Spleen (tissue), 11 donors: Measurements from ENCODE around the gene TXN. TPM values are rescaled to one million over a fixed set of nuclear protein-coding genes. Genes with fewer than 3 reads are reported as not detected.

Source experiments
- DNase-seq: peaks from one replicate; pipeline ENCODE4 v3.0.0-alpha.2; 2020
- H3K27ac ChIP-seq, 8 donors: fragments of 200-600 bp; sonication (generic) in 7 of 8; 1 replicate in 4 of 8; 2 replicates in 4 of 8; pipeline versions ENCODE4 v1.5.0 to v1.8.0; 2016 to 2021; ENCODE audit warnings: inconsistent platforms in 4 of 8, mild to moderate bottlenecking in 4 of 8, moderate library complexity in 1 of 8
- H3K27me3 ChIP-seq, 7 donors: fragments of 200-600 bp; sonication (generic) in 6 of 7; replicated peaks in 1 of 7; 1 replicate in 4 of 7; 2 replicates in 3 of 7; pipeline versions ENCODE4 v1.5.0 to v1.8.0; 2016 to 2021; ENCODE audit warnings: inconsistent platforms in 3 of 7, mild to moderate bottlenecking in 1 of 7
- H3K36me3 ChIP-seq, 6 donors: fragments of 200-600 bp; sonication (generic) in 5 of 6; 1 replicate in 4 of 6; 2 replicates in 2 of 6; pipeline versions ENCODE4 v1.5.0 to v1.8.0; 2016 to 2021; ENCODE audit warnings: inconsistent platforms in 2 of 6
- H3K4me1 ChIP-seq, 6 donors: fragments of 200-600 bp; sonication (generic) in 5 of 6; 1 replicate in 3 of 6; 2 replicates in 3 of 6; pipeline versions ENCODE4 v1.5.0 to v1.8.0; 2016 to 2021; ENCODE audit warnings: inconsistent platforms in 3 of 6
- H3K4me3 ChIP-seq, 8 donors: fragments of 200-600 bp; sonication (generic) in 7 of 8; 1 replicate in 4 of 8; 2 replicates in 4 of 8; pipeline versions ENCODE4 v1.5.0 to v1.8.0; 2016 to 2021; ENCODE audit warnings: inconsistent platforms in 4 of 8, mild to moderate bottlenecking in 4 of 8, moderate library complexity in 2 of 8
- H3K9me3 ChIP-seq, 8 donors: fragments of 200-600 bp; sonication (generic) in 7 of 8; 1 replicate in 4 of 8; 2 replicates in 4 of 8; pipeline versions ENCODE4 v1.5.0 to v1.8.0; 2016 to 2021; ENCODE audit warnings: inconsistent platforms in 4 of 8
- POLR2A ChIP-seq, 3 donors: fragments of 450-650 bp; IDR thresholded peaks; one replicate each; pipeline ENCODE4 v1.5.1; 2017; ENCODE audit warnings: antibody characterized with exemption in 3 of 3, mild to moderate bottlenecking in 1 of 3
- POLR2AphosphoS5 ChIP-seq, 3 donors: sonication (generic); formaldehyde crosslinking; IDR thresholded peaks; one replicate each; pipeline ENCODE4 v1.5.1; 2017; ENCODE audit warnings: antibody characterized with exemption in 3 of 3
- WGBS, 5 donors: extraction: QIAGEN DNeasy Blood & Tissue Kit in 3 of 5; methylation state at CpG; one replicate each; pipeline versions ENCODE4 v1.1.5 to v1.1.7; 2013 to 2018; 5-methylcytosine and 5-hydroxymethylcytosine counted together
- intact Hi-C: fragments of 100-400 bp; cut with DNase I; formaldehyde crosslinking; loops from one replicate; pipeline ENCODE4 v1.15.0; 2023; ENCODE audit warnings: low total_unique reads
- polyA plus RNA-seq, 3 donors: library from polyadenylated mRNA; stranded (reverse); fragments of 200-250 nt; gene quantifications; one replicate each; pipeline ENCODE4 v1.2.1, GENCODE V29; 2013
- total RNA-seq, 7 donors: library from RNA; depleted of rRNA in 3 of 7; stranded (reverse); fragments of >200 nt in 3 of 7; fragmentation: NEBNext Ultra II Directional in 4 of 7; extraction: Animal tissue kit (Norgen Biotek cat#: 25700) in 4 of 7; gene quantifications; one replicate each; pipeline versions ENCODE4 v1.1.0 to v1.2.1, GENCODE V29; 2016 to 2021
- TF ChIP-seq, protein P1 (sequence below), 11 experiments: fragments of 200-600 bp in 7 of 11; fragments of 450-650 bp in 4 of 11; sonication (generic) in 4 of 11; IDR thresholded peaks in 8 of 11; conservative IDR thresholded peaks in 3 of 11; 1 replicate in 7 of 11; 2 replicates in 4 of 11; pipeline versions ENCODE4 v1.4.0 to v1.8.0; 2016 to 2021; ENCODE audit warnings: antibody characterized with exemption in 11 of 11, inconsistent platforms in 4 of 11, mild to moderate bottlenecking in 1 of 11
- donor health status: healthy with polysubstance abuse.
- donor health status: DM: no; HTN: no; CAD: no; lungs with moderate emphysema.
- donor health status: DM: no; HTN: no; CAD: no.
- donor health status: Bipolar disorder and iron deficiency.
- donor health status: healthy.
- donor health status: DM: no; HTN: no; CAD: no.
- donor health status: DM: yes; HTN: yes; CAD: no.

Gene TXN
- total and polyA plus RNA-seq, 10 donors, result 74.4 to 196 (median 106) TPM

DNA sequence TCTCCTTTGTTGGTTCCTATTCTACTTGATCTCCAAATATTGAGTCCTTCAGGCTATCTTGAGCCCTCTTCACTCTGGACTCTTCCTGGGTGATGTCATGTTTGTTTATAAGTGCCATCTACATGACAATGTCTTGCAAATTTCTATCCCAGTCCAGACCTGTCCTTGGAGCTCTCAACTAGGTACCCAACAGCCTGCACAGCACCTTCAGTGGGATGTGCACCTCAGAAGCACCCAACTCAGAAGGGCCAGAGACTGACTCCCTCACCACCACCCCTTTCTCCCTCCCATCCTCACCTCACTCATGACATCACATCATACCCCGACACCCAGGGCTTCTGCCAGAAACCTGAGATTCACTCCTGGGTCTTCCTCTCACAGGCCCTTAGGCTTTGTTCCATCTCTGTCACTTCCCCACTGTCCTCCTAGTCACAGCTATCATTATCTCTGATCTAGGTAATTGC is 14.4 kb downstream of the TXN start:
- TF ChIP-seq, protein P1, sequence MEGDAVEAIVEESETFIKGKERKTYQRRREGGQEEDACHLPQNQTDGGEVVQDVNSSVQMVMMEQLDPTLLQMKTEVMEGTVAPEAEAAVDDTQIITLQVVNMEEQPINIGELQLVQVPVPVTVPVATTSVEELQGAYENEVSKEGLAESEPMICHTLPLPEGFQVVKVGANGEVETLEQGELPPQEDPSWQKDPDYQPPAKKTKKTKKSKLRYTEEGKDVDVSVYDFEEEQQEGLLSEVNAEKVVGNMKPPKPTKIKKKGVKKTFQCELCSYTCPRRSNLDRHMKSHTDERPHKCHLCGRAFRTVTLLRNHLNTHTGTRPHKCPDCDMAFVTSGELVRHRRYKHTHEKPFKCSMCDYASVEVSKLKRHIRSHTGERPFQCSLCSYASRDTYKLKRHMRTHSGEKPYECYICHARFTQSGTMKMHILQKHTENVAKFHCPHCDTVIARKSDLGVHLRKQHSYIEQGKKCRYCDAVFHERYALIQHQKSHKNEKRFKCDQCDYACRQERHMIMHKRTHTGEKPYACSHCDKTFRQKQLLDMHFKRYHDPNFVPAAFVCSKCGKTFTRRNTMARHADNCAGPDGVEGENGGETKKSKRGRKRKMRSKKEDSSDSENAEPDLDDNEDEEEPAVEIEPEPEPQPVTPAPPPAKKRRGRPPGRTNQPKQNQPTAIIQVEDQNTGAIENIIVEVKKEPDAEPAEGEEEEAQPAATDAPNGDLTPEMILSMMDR (IDR thresholded peaks at IDR 0.05 in 8 of 11, conservative IDR thresholded peaks at IDR 0.05 in 3 of 11), result no peak
- no peak for TF ChIP-seq POLR2AphosphoS5 (IDR thresholded peaks at IDR 0.05)
- no peak for TF ChIP-seq POLR2A (IDR thresholded peaks at IDR 0.05)
- Histone ChIP-seq H3K9me3 (no peaks in the 10 kb centered on the region), H3K36me3 (peaks cover 0 to 55% (median 30%) of the 10 kb centered on the region in 6 donors), H3K27me3 (no peaks in the 10 kb centered on the region), H3K27ac (no peak overlapping the region), H3K4me3 (no peak overlapping the region), H3K4me1 (no peaks in the 10 kb centered on the region)
- WGBS, 5 donors, result 88 to 100% (median 95%) methylated on average over 1 of the region's 1 CpG
- intact Hi-C loops, result no loop called here
- DNase-seq, result no peak

DNA sequence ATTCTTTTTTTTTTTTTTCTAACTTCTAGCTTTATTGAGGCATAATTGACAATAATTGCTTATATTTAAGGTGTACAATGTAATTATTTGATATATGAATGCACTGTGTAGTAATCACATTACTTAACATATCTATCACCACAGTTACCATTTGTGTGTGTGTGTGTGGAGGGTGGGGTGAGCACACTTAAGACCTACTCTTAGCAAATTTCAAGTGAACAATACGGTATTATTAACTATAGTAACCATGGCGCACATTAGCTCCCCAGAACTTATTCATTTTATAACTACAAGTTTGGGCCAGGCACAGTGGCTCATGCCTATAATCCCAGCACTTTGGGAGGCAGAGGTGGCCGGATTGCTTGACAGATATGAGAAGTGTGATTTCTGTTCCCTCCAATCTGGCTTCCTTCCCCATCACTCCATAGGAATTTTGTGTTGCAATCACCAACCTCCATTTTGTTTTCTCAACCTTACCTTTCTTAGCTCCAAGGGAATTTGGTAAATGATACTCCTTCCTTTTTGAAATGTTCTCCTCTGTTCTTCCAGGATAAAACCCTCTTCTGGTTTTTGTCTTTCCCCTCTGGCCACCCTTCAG is 14.9 kb downstream of the TXN start:
- no peaks in the 10 kb centered on the region for H3K4me1 ChIP-seq
- TF ChIP-seq POLR2A (IDR thresholded peaks at IDR 0.05) (no peak), POLR2AphosphoS5 (IDR thresholded peaks at IDR 0.05) (no peak)
- TF ChIP-seq, protein P1 (IDR thresholded peaks at IDR 0.05 in 8 of 11, conservative IDR thresholded peaks at IDR 0.05 in 3 of 11), result no peak
- peaks cover 0 to 49% (median 25%) of the 10 kb centered on the region in 6 donors for H3K36me3 ChIP-seq
- H3K27ac ChIP-seq, result no peak overlapping the region
- H3K4me3 ChIP-seq, result no peak overlapping the region
- H3K9me3 ChIP-seq, result no peaks in the 10 kb centered on the region
- WGBS, 5 donors, result 87 to 96% (median 94%) methylated on average over 3 of the region's 3 CpGs
- intact Hi-C loops, result no loop called here
- DNase-seq, result no peak
- no peaks in the 10 kb centered on the region for H3K27me3 ChIP-seq

DNA sequence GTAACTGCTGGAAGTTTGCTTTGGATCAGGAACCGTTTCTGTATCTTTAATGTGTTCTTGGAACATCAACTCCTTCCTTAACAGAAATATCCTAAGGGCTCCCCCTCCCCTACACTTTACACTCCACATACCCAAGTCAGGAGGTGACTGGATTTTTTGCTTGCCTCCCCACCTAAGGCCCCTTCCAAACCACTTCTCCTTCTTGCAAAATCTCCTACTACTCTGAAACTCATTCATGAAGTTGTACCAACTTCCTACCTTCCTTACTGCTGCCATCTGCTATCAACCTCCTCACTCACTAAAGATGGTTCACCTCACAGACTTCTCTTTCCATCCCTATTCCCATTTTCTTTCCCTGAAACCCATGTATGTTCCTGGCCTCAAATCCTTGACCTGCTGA is 16.1 kb downstream of the TXN start:
- peaks cover 0 to 39% (median 19%) of the 10 kb centered on the region in 6 donors for H3K36me3 ChIP-seq
- peaks cover 0 to 6% (median 0%) of the 10 kb centered on the region in 8 donors for H3K9me3 ChIP-seq
- H3K27ac ChIP-seq, result no peak overlapping the region
- no peak for TF ChIP-seq POLR2A (IDR thresholded peaks at IDR 0.05)
- TF ChIP-seq, protein P1 (IDR thresholded peaks at IDR 0.05 in 8 of 11, conservative IDR thresholded peaks at IDR 0.05 in 3 of 11), result no peak
- TF ChIP-seq POLR2AphosphoS5 (IDR thresholded peaks at IDR 0.05), result no peak
- intact Hi-C loops, result no loop called here
- DNase-seq, result no peak
- H3K4me3 ChIP-seq, result no peak overlapping the region
- H3K27me3 ChIP-seq, result no peaks in the 10 kb centered on the region
- WGBS, 5 donors, result 51 to 83% (median 70%) methylated on average over 1 of the region's 1 CpG
- H3K4me1 ChIP-seq, result no peaks in the 10 kb centered on the region

DNA sequence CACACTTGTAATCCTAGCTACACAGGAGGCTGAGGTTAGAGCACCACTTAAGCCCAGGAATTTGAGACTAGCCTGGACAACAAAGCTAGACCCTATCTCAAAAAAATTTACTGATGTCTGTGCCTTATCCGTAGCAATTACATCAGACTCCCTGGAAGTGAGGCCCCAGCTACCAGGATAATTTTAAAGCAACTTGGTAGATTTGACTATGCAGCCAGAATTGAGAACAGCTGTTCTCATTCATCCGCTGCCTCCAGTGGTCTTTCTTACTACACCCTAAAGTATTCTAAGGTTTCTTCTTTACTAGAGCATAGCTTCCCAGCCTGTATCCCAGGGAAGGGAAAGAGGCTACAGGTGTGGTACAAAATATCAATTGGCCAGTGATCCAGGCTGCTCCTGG is 28.0 kb downstream of the TXN start:
- WGBS, 5 donors, result 89 to 95% (median 91%) methylated on average over 2 of the region's 2 CpGs
- intact Hi-C loops, result no loop called here
- Histone ChIP-seq H3K9me3 (no peaks in the 10 kb centered on the region), H3K27ac (no peak overlapping the region), H3K27me3 (no peaks in the 10 kb centered on the region), H3K4me1 (no peaks in the 10 kb centered on the region), H3K4me3 (no peak overlapping the region), H3K36me3 (no peaks in the 10 kb centered on the region)
- no peak for TF ChIP-seq POLR2AphosphoS5 (IDR thresholded peaks at IDR 0.05)
- TF ChIP-seq, protein P1 (IDR thresholded peaks at IDR 0.05 in 8 of 11, conservative IDR thresholded peaks at IDR 0.05 in 3 of 11), result no peak
- TF ChIP-seq POLR2A (IDR thresholded peaks at IDR 0.05), result no peak
- DNase-seq, result no peak
